ENCODE measurements around the gene ADAMTS12.

ADAMTS12 gene

GRCh38 chr5:33685873-33686755 lies 205.7 kb downstream of the ADAMTS12 start:
- H3K36me3 ChIP-seq (ENCODE audit: control insufficient read depth in 2 of 2, insufficient read depth in 2 of 2, low read length in 2 of 2): no peaks in the 10 kb centered on the region
- no peak overlapping the region for H3K27ac ChIP-seq (ENCODE audit: low read depth in 2 of 2, low read length in 2 of 2)
- H3K4me1 ChIP-seq (ENCODE audit: control insufficient read depth in 2 of 2, insufficient read depth in 2 of 2, low read length in 2 of 2): no peaks in the 10 kb centered on the region
- H3K4me3 ChIP-seq (ENCODE audit: low read length in 2 of 2): no peak overlapping the region
- no peaks in the 10 kb centered on the region for H3K27me3 ChIP-seq (ENCODE audit: control insufficient read depth in 2 of 2, insufficient read depth in 2 of 2, low read length in 2 of 2)
- H3K9me3 ChIP-seq (ENCODE audit: control insufficient read depth in 2 of 2, low read length in 2 of 2): no peaks in the 10 kb centered on the region
- H3K9ac ChIP-seq (ENCODE audit: low read depth in 1 of 2, low read length in 2 of 2): no peak overlapping the region

GRCh38 chr5:33684496-33685159 lies 207.2 kb downstream of the ADAMTS12 start:
- Histone ChIP-seq H3K27me3 (ENCODE audit: control insufficient read depth in 2 of 2, insufficient read depth in 2 of 2, low read length in 2 of 2) (no peaks in the 10 kb centered on the region), H3K9ac (ENCODE audit: low read depth in 1 of 2, low read length in 2 of 2) (no peak overlapping the region), H3K4me1 (ENCODE audit: control insufficient read depth in 2 of 2, insufficient read depth in 2 of 2, low read length in 2 of 2) (no peaks in the 10 kb centered on the region), H3K9me3 (ENCODE audit: control insufficient read depth in 2 of 2, low read length in 2 of 2) (no peaks in the 10 kb centered on the region), H3K36me3 (ENCODE audit: control insufficient read depth in 2 of 2, insufficient read depth in 2 of 2, low read length in 2 of 2) (no peaks in the 10 kb centered on the region), H3K27ac (ENCODE audit: low read depth in 2 of 2, low read length in 2 of 2) (no peak overlapping the region), H3K4me3 (ENCODE audit: low read length in 2 of 2) (no peak overlapping the region)

GRCh38 chr5:33679791-33680190 lies 212.0 kb downstream of the ADAMTS12 start:
- no peaks in the 10 kb centered on the region for H3K36me3 ChIP-seq (ENCODE audit: control insufficient read depth in 2 of 2, insufficient read depth in 2 of 2, low read length in 2 of 2)
- no peaks in the 10 kb centered on the region for H3K4me1 ChIP-seq (ENCODE audit: control insufficient read depth in 2 of 2, insufficient read depth in 2 of 2, low read length in 2 of 2)
- no peaks in the 10 kb centered on the region for H3K27me3 ChIP-seq (ENCODE audit: control insufficient read depth in 2 of 2, insufficient read depth in 2 of 2, low read length in 2 of 2)
- no peak overlapping the region for H3K9ac ChIP-seq (ENCODE audit: low read depth in 1 of 2, low read length in 2 of 2)
- H3K27ac ChIP-seq (ENCODE audit: low read depth in 2 of 2, low read length in 2 of 2): no peak overlapping the region
- H3K4me3 ChIP-seq (ENCODE audit: low read length in 2 of 2): no peak overlapping the region
- H3K9me3 ChIP-seq (ENCODE audit: control insufficient read depth in 2 of 2, low read length in 2 of 2): no peaks in the 10 kb centered on the region

- no peaks in the 10 kb centered on the region for H3K4me1 ChIP-seq (ENCODE audit: control insufficient read depth in 2 of 2, insufficient read depth in 2 of 2, low read length in 2 of 2)
- no peak overlapping the region for H3K4me3 ChIP-seq (ENCODE audit: low read length in 2 of 2)
- H3K9me3 ChIP-seq (ENCODE audit: control insufficient read depth in 2 of 2, low read length in 2 of 2): no peaks in the 10 kb centered on the region
- no peaks in the 10 kb centered on the region for H3K27me3 ChIP-seq (ENCODE audit: control insufficient read depth in 2 of 2, insufficient read depth in 2 of 2, low read length in 2 of 2)
- H3K27ac ChIP-seq (ENCODE audit: low read depth in 2 of 2, low read length in 2 of 2): no peak overlapping the region
- H3K36me3 ChIP-seq (ENCODE audit: control insufficient read depth in 2 of 2, insufficient read depth in 2 of 2, low read length in 2 of 2): no peaks in the 10 kb centered on the region
- no peak overlapping the region for H3K9ac ChIP-seq (ENCODE audit: low read depth in 1 of 2, low read length in 2 of 2)
Observed at GRCh38 chr5:33675958-33676464, 215.8 kb downstream of the ADAMTS12 start.

- Histone ChIP-seq H3K27me3 (ENCODE audit: control insufficient read depth in 2 of 2, insufficient read depth in 2 of 2, low read length in 2 of 2) (no peaks in the 10 kb centered on the region), H3K9ac (ENCODE audit: low read depth in 1 of 2, low read length in 2 of 2) (no peak overlapping the region), H3K27ac (ENCODE audit: low read depth in 2 of 2, low read length in 2 of 2) (no peak overlapping the region), H3K4me1 (ENCODE audit: control insufficient read depth in 2 of 2, insufficient read depth in 2 of 2, low read length in 2 of 2) (no peaks in the 10 kb centered on the region), H3K9me3 (ENCODE audit: control insufficient read depth in 2 of 2, low read length in 2 of 2) (no peaks in the 10 kb centered on the region), H3K4me3 (ENCODE audit: low read length in 2 of 2) (no peak overlapping the region), H3K36me3 (ENCODE audit: control insufficient read depth in 2 of 2, insufficient read depth in 2 of 2, low read length in 2 of 2) (no peaks in the 10 kb centered on the region)
Observed at GRCh38 chr5:33671700-33672291, 220.0 kb downstream of the ADAMTS12 start.

GRCh38 chr5:33662722-33663427 lies 228.9 kb downstream of the ADAMTS12 start:
- no peaks in the 10 kb centered on the region for H3K27me3 ChIP-seq (ENCODE audit: control insufficient read depth in 2 of 2, insufficient read depth in 2 of 2, low read length in 2 of 2)
- no peaks in the 10 kb centered on the region for H3K36me3 ChIP-seq (ENCODE audit: control insufficient read depth in 2 of 2, insufficient read depth in 2 of 2, low read length in 2 of 2)
- no peak overlapping the region for H3K27ac ChIP-seq (ENCODE audit: low read depth in 2 of 2, low read length in 2 of 2)
- no peak overlapping the region for H3K9ac ChIP-seq (ENCODE audit: low read depth in 1 of 2, low read length in 2 of 2)
- no peaks in the 10 kb centered on the region for H3K4me1 ChIP-seq (ENCODE audit: control insufficient read depth in 2 of 2, insufficient read depth in 2 of 2, low read length in 2 of 2)
- H3K4me3 ChIP-seq (ENCODE audit: low read length in 2 of 2): no peak overlapping the region
- no peaks in the 10 kb centered on the region for H3K9me3 ChIP-seq (ENCODE audit: control insufficient read depth in 2 of 2, low read length in 2 of 2)

- Histone ChIP-seq H3K9me3 (ENCODE audit: control insufficient read depth in 2 of 2, low read length in 2 of 2) (no peaks in the 10 kb centered on the region), H3K9ac (ENCODE audit: low read depth in 1 of 2, low read length in 2 of 2) (no peak overlapping the region), H3K27me3 (ENCODE audit: control insufficient read depth in 2 of 2, insufficient read depth in 2 of 2, low read length in 2 of 2) (no peaks in the 10 kb centered on the region)
Observed at GRCh38 chr5:33659526-33660169, 232.1 kb downstream of the ADAMTS12 start.

GRCh38 chr5:33657804-33658440 lies 233.9 kb downstream of the ADAMTS12 start:
- Histone ChIP-seq H3K27me3 (ENCODE audit: control insufficient read depth in 2 of 2, insufficient read depth in 2 of 2, low read length in 2 of 2) (no peaks in the 10 kb centered on the region), H3K36me3 (ENCODE audit: control insufficient read depth in 2 of 2, insufficient read depth in 2 of 2, low read length in 2 of 2) (no peaks in the 10 kb centered on the region), H3K9me3 (ENCODE audit: control insufficient read depth in 2 of 2, low read length in 2 of 2) (no peaks in the 10 kb centered on the region), H3K9ac (ENCODE audit: low read depth in 1 of 2, low read length in 2 of 2) (no peak overlapping the region), H3K4me1 (ENCODE audit: control insufficient read depth in 2 of 2, insufficient read depth in 2 of 2, low read length in 2 of 2) (no peaks in the 10 kb centered on the region), H3K27ac (ENCODE audit: low read depth in 2 of 2, low read length in 2 of 2) (no peak overlapping the region), H3K4me3 (ENCODE audit: low read length in 2 of 2) (no peak overlapping the region)

More at GRCh38 chr5:33659526-33660169, 232.1 kb downstream of the ADAMTS12 start:
- Histone ChIP-seq H3K36me3 (ENCODE audit: control insufficient read depth in 2 of 2, insufficient read depth in 2 of 2, low read length in 2 of 2) (no peaks in the 10 kb centered on the region), H3K4me1 (ENCODE audit: control insufficient read depth in 2 of 2, insufficient read depth in 2 of 2, low read length in 2 of 2) (no peaks in the 10 kb centered on the region), H3K27ac (ENCODE audit: low read depth in 2 of 2, low read length in 2 of 2) (no peak overlapping the region), H3K4me3 (ENCODE audit: low read length in 2 of 2) (no peak overlapping the region)

GRCh38 chr5:33657176-33657575 lies 234.6 kb downstream of the ADAMTS12 start:
- no peak overlapping the region for H3K27ac ChIP-seq (ENCODE audit: low read depth in 2 of 2, low read length in 2 of 2)
- no peak overlapping the region for H3K9ac ChIP-seq (ENCODE audit: low read depth in 1 of 2, low read length in 2 of 2)
- H3K9me3 ChIP-seq (ENCODE audit: control insufficient read depth in 2 of 2, low read length in 2 of 2): no peaks in the 10 kb centered on the region
- H3K4me1 ChIP-seq (ENCODE audit: control insufficient read depth in 2 of 2, insufficient read depth in 2 of 2, low read length in 2 of 2): no peaks in the 10 kb centered on the region
- H3K27me3 ChIP-seq (ENCODE audit: control insufficient read depth in 2 of 2, insufficient read depth in 2 of 2, low read length in 2 of 2): no peaks in the 10 kb centered on the region
- no peaks in the 10 kb centered on the region for H3K36me3 ChIP-seq (ENCODE audit: control insufficient read depth in 2 of 2, insufficient read depth in 2 of 2, low read length in 2 of 2)
- H3K4me3 ChIP-seq (ENCODE audit: low read length in 2 of 2): no peak overlapping the region

Measured in mucosa of rectum (tissue), 2 donors.